Measurements from ENCODE around the gene CEP72.

CEP72 gene

GRCh38 chr5:665541-665955 is 53.4 kb downstream of the CEP72 start:
- H3K9me2 ChIP-seq (ENCODE audit: low read depth, low read length), result no peaks in the 10 kb centered on the region
- TF ChIP-seq CTCF (IDR thresholded peaks at IDR 0.05; ENCODE audit: low read length) (no peak), EZH2 (IDR thresholded peaks at IDR 0.05; ENCODE audit: borderline replicate concordance, low read length) (no peak)
- no peak overlapping the region for H3K27ac ChIP-seq (ENCODE audit: low read depth, low read length, poor library complexity, severe bottlenecking)
- no peaks in the 10 kb centered on the region for H3K9me3 ChIP-seq (ENCODE audit: low read length)
- H3K79me2 ChIP-seq (ENCODE audit: insufficient read depth, low read length), result no peaks in the 10 kb centered on the region
- no peaks in the 10 kb centered on the region for H3K27me3 ChIP-seq (ENCODE audit: insufficient read depth, low read length)
- no peaks in the 10 kb centered on the region for H3F3A ChIP-seq (ENCODE audit: insufficient read depth, low read length)
- H3K4me1 ChIP-seq (ENCODE audit: insufficient read depth, low read length, severe bottlenecking), result no peaks in the 10 kb centered on the region
- H3K4me2 ChIP-seq (ENCODE audit: low read length), result no peak overlapping the region
- no peaks in the 10 kb centered on the region for H4K20me1 ChIP-seq (ENCODE audit: insufficient read depth, low read length)
- peaks cover 23% of the 10 kb centered on the region for H3K36me3 ChIP-seq (ENCODE audit: insufficient read depth, low read length)
- no peak overlapping the region for H3K4me3 ChIP-seq (ENCODE audit: low read depth, low read length, poor library complexity, severe bottlenecking)
- no peak overlapping the region for H2AFZ ChIP-seq (ENCODE audit: low read length)
- H3K9ac ChIP-seq (ENCODE audit: low read length), result no peak overlapping the region

- peaks cover 21% of the 10 kb centered on the region for H3K36me3 ChIP-seq (ENCODE audit: insufficient read depth, low read length)
- H3K9me2 ChIP-seq (ENCODE audit: low read depth, low read length), result no peaks in the 10 kb centered on the region
- no peak overlapping the region for H3K9ac ChIP-seq (ENCODE audit: low read length)
Observed at GRCh38 chr5:665956-666711, 54.0 kb downstream of the CEP72 start.

GRCh38 chr5:666816-667498 is 54.8 kb downstream of the CEP72 start:
- Histone ChIP-seq H2AFZ (ENCODE audit: low read length) (no peak overlapping the region), H3K27ac (ENCODE audit: low read depth, low read length, poor library complexity, severe bottlenecking) (no peak overlapping the region), H3K9me2 (ENCODE audit: low read depth, low read length) (no peaks in the 10 kb centered on the region), H3K4me1 (ENCODE audit: insufficient read depth, low read length, severe bottlenecking) (no peaks in the 10 kb centered on the region), H3F3A (ENCODE audit: insufficient read depth, low read length) (no peaks in the 10 kb centered on the region), H3K36me3 (ENCODE audit: insufficient read depth, low read length) (peaks cover 21% of the 10 kb centered on the region), H3K27me3 (ENCODE audit: insufficient read depth, low read length) (no peaks in the 10 kb centered on the region), H3K4me3 (ENCODE audit: low read depth, low read length, poor library complexity, severe bottlenecking) (no peak overlapping the region), H3K9ac (ENCODE audit: low read length) (no peak overlapping the region), H3K79me2 (ENCODE audit: insufficient read depth, low read length) (no peaks in the 10 kb centered on the region), H4K20me1 (ENCODE audit: insufficient read depth, low read length) (no peaks in the 10 kb centered on the region), H3K9me3 (ENCODE audit: low read length) (no peaks in the 10 kb centered on the region), H3K4me2 (ENCODE audit: low read length) (no peak overlapping the region)
- no peak for TF ChIP-seq CTCF (IDR thresholded peaks at IDR 0.05; ENCODE audit: low read length)
- no peak for TF ChIP-seq EZH2 (IDR thresholded peaks at IDR 0.05; ENCODE audit: borderline replicate concordance, low read length)

More at GRCh38 chr5:665956-666711, 54.0 kb downstream of the CEP72 start:
- Histone ChIP-seq H3K4me2 (ENCODE audit: low read length) (no peak overlapping the region), H3F3A (ENCODE audit: insufficient read depth, low read length) (no peaks in the 10 kb centered on the region), H3K79me2 (ENCODE audit: insufficient read depth, low read length) (no peaks in the 10 kb centered on the region), H3K27ac (ENCODE audit: low read depth, low read length, poor library complexity, severe bottlenecking) (no peak overlapping the region), H2AFZ (ENCODE audit: low read length) (no peak overlapping the region), H3K4me3 (ENCODE audit: low read depth, low read length, poor library complexity, severe bottlenecking) (no peak overlapping the region), H4K20me1 (ENCODE audit: insufficient read depth, low read length) (no peaks in the 10 kb centered on the region), H3K27me3 (ENCODE audit: insufficient read depth, low read length) (no peaks in the 10 kb centered on the region), H3K9me3 (ENCODE audit: low read length) (no peaks in the 10 kb centered on the region), H3K4me1 (ENCODE audit: insufficient read depth, low read length, severe bottlenecking) (no peaks in the 10 kb centered on the region)
- TF ChIP-seq EZH2 (IDR thresholded peaks at IDR 0.05; ENCODE audit: borderline replicate concordance, low read length), result no peak
- TF ChIP-seq CTCF (IDR thresholded peaks at IDR 0.05; ENCODE audit: low read length), result no peak
